HG02938 (cell line): Measurements from ENCODE around the gene ZNF273.
"Not testable (repeated sequence)": the region's sequence is repeated elsewhere in the genome, so short reads cannot be mapped to it uniquely, and the experiment has no call there.

Experiments used
- ATAC-seq: cut with Tn5 transposase; IDR thresholded peaks from one replicate; pipeline ENCODE4 v1.9.1; 2021; ENCODE audit warnings: mild to moderate bottlenecking, moderate library complexity; ENCODE audit not compliant: unreplicated experiment

Gene ZNF273

DNA sequence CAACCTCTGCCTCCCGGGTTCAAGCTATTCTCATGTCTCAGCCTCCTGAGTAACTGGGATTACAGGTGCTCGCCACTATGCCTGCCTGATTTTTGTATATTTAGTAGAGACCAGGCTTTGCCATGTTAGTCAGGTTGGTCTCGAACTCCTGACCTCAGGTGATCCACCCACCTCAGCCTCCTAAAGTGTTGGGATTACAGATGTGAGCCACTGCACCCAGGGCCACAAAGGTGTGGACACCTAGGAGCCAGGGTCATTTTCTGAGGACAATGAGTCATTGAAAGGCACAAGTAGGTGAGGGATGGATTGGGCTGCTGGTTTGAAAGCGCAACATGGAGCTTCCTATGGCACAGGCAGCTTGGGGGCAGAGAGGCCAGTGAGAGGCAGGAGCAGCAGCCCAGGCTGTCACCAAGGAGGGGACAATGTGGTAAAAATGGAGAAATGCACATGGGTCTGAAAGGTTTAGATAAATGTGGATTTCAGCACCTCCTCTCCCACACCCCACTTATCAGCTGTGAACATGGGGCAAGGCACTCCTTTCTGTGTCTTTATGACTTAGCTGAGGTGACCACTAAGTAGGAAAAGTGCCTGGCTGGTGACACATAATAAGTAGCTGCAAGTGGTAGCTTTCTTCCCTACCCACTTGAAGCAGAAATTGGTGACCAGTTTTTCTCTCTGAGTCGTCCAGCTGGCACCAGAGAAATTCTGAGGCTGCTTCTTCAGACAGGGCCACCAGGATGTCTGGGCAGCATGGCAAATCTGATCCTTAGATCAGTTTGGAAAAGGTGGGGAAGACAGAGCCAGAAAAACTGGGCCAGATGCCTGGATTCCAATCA lies 41.8 kb downstream of the ZNF273 start:
- ATAC-seq: not testable (repeated sequence)

DNA sequence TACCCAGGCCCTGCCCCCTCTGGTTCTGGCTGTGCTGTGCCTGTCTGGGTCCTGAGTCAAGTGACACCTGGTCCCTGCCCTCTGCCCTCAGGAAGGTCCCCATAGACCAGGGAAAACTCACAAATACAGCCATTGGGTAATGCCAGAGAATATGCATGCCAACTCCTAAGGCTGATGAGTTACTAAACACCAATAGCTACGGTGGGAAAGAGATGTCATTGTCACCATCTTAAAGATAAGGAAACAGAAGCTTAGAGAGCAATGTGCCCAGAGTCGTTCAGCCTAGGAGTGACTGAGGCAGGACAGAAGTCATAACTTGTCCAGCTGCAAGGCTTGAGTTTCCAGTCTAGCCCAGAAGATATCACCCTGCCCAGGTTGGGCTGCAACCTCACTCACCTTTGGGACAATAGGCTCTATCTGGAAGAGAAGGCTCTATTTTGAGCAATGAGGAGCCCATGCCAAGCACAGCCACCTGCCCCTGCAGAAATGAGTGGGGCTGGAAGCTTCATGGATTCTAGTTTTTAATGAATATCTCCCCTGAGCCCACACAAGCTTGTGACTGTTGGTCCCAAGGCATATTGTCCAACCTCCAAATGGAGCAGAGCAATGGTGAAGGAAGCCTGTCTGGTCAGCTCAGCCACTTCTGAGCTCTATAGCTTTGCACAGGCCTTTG lies 42.6 kb downstream of the ZNF273 start:
- ATAC-seq: no peak

DNA sequence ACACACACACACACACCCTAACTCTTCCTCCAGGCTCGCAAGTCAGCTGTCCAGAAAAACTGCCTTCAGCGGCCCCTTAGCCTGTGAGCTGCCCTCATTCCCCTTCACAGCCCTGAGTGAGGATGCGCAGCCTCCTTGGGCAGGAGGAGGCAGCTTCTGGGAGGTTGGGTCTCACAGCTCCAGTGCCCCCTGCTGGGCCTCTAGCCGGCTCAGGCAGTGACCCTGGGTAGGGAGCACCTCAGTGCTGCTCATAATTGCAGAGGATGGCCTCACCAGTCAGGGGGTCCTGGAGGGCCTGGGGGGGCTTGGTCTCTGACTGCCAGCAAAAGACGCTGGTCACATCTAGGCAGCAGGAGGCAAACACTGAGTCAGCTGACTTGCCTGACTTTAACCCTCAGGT lies 43.7 kb downstream of the ZNF273 start:
- ATAC-seq: no peak

DNA sequence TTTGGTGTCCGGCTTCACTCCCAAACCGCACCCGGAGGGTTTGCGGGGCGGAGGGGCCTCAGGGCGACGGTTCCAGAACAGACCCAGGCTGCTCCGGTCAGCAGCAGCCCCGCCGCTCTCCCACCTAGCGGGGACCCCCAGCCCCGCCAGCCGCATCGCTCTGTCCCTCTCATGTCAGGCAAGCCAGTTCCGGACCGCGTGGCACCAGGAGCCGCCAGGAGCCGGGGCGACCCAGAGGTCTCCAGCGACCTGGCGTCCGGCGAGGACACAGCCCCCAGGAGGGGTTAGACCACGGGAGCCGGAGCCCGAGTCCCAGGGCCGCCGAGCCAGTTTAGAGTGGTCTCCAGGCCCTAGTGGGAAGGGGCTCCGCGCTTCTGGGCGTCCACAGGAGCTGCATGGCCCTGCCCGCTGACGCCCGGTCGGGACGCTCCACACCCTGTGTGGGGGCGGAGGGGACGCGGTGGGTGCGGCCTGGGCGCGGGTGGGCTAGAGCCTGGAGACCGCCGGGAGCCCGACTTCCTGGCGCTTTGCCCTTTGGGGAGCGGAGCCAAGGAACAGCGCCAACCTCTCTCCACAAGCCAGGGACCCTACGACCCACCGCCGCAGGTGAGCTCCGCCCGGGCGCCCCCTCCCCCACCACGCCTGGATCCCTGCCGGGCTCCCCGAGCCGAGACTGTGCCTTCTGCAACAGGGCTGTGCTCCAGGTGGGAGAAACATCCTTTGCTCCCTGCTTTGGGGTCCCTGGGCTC lies 44.4 kb downstream of the ZNF273 start:
- no peak for ATAC-seq

DNA sequence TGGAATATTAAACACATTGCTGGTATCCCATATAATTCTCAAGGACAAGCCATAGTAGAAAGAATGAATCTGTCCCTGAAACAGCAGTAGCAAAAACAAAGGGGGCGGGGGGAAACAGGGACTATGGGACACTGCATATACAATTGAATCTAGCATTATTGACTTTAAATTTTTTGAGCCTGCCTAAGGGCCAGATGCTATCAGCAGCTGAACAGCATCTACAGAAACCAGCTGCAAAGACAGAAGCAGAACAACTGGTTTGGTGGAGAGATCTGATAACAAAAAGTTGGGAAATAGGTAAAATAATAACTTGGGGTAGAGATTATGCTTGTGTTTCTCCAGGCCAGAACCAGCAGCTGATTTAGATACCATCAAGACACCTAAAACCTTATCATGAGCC lies 45.7 kb downstream of the ZNF273 start:
- not testable (repeated sequence) for ATAC-seq

DNA sequence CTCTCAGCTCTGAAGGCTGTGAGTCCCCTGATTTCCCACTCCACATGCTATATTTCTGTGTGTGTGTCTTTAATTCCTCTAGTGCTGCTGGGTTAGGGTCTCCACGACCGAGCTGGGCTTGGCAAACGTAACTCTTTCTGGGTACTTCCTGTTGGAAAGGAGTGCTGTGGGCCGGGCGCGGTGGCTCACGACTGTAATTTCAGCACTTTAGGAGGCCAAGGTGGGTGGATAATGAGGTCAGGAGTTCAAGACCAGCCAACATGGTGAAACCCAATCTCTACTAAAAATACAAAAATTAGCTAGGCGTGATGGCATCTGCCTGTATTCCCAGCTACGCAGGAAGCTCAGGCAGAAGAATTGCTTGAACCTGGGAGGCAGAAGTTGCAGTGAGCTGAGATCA lies 47.6 kb downstream of the ZNF273 start:
- ATAC-seq: not testable (repeated sequence)

DNA sequence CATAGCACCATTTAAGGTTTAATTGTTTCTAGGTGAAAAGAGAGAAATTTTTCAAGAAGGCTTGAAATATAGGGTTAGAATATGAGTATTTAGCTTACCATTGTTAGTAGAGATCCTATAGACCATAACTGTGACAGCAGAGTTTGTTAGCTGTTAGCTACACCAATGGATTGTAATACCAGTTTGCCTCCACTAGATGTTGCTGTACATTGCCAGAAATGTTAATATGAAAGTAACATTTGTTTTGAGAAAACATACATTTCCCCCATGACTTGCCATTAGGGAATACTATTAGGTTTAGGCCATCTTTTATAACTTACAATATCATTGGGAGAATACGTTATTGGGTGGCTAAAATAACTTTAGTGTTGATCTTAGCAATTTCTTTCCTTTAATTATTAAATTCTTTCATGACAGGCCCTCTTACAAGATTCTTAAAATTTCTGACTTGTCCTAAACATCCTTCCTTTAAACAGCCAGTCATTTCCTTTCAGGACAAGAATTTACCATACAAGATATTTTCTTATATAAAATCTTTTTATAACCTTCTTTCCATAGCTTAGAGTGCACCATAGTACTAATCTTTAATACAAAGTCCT lies 48.3 kb downstream of the ZNF273 start:
- no peak for ATAC-seq

DNA sequence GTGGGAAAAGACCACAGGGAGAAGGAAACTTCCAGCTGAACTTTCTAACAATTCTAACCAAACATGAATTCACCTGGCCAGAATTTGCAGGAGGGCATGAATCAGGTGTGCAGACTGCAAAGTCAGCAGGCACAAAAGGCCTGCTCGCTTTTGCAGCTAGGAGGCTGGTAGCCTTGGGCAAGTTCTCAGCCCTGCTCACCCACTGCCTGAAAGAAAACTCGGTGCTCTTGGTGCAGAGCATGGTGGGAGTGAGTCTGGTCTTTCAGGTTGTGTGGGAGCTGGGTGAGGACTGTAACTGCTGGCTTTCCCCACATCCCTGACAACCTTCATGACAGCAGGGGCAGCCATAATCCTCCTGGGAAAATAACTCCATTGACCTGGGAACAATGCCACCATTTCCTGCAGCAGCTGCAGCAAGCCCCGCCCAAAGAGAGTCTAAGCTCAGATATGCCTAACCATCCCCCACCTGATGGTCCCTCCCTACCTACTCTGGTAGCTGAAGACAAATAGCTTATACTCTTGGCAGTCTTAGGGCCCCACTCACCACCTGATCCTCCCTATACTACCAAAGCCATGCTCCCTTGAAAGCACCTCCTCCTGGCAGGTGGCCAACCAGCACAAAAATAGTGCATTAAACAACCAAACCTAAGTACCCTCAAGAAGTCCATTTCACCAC lies 56.1 kb downstream of the ZNF273 start:
- ATAC-seq: no peak

DNA sequence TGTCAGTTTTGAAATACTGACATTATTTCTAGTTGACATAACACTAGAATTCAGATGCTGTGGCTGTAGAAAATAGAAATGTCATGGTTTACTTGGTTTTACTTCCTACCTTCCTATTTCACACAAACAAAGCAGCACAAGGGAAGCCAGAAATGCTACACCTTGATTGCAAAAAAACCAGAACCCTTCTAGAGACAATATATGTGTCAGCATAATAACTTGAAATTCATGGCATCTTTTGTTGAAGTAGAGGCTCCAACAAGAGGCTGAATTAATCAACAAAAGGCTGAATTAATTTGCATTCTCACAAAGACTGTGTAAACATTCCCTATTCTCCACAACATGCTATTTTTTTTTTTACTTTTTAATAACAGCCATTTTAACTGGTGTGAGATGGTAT lies 62.5 kb downstream of the ZNF273 start:
- no peak for ATAC-seq

DNA sequence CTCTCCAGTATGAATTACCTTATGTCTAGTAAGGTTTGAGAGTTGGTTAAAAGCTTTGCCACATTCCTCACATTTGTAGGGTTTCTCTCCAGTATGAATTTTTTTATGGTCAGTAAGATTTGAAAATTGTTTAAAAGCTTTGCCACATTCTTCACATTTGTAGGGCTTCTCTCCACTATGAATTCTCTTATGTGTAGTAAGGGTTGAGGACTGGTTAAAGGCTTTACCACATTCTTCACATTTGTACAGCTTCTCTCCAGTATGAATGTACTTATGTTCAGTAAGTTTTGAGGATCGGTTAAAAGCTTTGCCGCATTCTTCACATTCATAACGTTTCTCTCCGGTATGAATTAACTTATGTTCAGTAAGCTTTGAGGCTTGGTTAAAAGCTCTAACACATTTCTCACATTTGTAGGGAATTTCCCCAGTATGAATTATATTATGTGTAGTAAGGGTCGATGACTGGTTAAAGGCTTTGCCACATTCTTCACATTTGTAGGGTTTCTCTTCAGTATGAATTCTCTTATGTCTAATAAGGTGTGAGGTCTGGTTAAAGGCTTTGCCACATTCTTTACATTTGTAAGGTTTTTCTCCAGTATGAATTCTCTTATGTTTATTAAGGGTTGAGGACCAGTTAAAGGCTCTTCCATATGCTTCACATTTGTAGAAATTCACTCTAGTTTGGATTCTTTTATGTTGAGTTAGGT lies 75.6 kb downstream of the ZNF273 start:
- no peak for ATAC-seq
